SK-N-SH (cell line): ENCODE data around the gene PLCB1. TPM values are rescaled to one million over a fixed set of nuclear protein-coding genes. Genes with fewer than 3 reads are reported as not detected.

Experiments used
- CTCF ChIA-PET: fragments of 300-600, 350-600 bp; formaldehyde crosslinking; extraction: SDS; loops from one replicate; lab custom pipeline; 2021; lab: Yijun Ruan, JAX
- POLR2A ChIA-PET: fragments of 350-600 bp; sonication (Branson Sonifier 250); formaldehyde crosslinking; extraction: SDS; loops from one replicate; lab custom pipeline; 2020; ENCODE audit warnings: antibody characterized with exemption, inconsistent platforms; lab: Yijun Ruan, JAX
- DNase-seq: peaks from one replicate; pipeline ENCODE4 v3.0.0; 2012
- H2AFZ ChIP-seq: fragments of 200-600 bp; sonication (generic); 2 replicates; pipeline ENCODE4 v1.8.1; 2016; ENCODE audit warnings: antibody characterized with exemption, mild to moderate bottlenecking, low read depth
- H3F3A ChIP-seq: fragments of 200-600 bp; sonication (generic); replicated peaks from 2 replicates; pipeline ENCODE3; 2016; ENCODE audit warnings: antibody characterized with exemption, mild to moderate bottlenecking; ENCODE audit not compliant: insufficient read depth
- H3K27ac ChIP-seq, 2 experiments: fragments of 200-500 bp in 1 of 2; fragments of 200-600 bp in 1 of 2; sonication (Bioruptor generic) in 1 of 2; sonication (generic), shearing (Covaris generic) in 1 of 2; 2 replicates each; pipeline versions ENCODE4 v1.5.1 to v1.6.1; 2014 to 2016; ENCODE audit warnings: low read depth in 2 of 2, inconsistent platforms in 1 of 2, low read length in 1 of 2, mild to moderate bottlenecking in 1 of 2, mixed read lengths in 1 of 2
- H3K27me3 ChIP-seq: fragments of 200-600 bp; sonication (generic), shearing (Covaris generic); 2 replicates; pipeline ENCODE4 v1.6.1; 2016; ENCODE audit warnings: mixed run types; ENCODE audit not compliant: insufficient read depth
- H3K36me3 ChIP-seq, 2 experiments: fragments of 200-500 bp in 1 of 2; fragments of 200-600 bp in 1 of 2; sonication (Bioruptor generic) in 1 of 2; sonication (generic) in 1 of 2; replicated peaks in 1 of 2; 2 replicates each; pipeline versions ENCODE3 to v1.5.1; 2014 to 2016; ENCODE audit warnings: low read length in 1 of 2, mild to moderate bottlenecking in 1 of 2; ENCODE audit not compliant: insufficient read depth in 2 of 2, control insufficient read depth in 1 of 2
- H3K4me1 ChIP-seq, 2 experiments: fragments of 200-500 bp in 1 of 2; fragments of 200-600 bp in 1 of 2; sonication (Bioruptor generic) in 1 of 2; sonication (generic), shearing (Covaris generic) in 1 of 2; 2 replicates each; pipeline versions ENCODE4 v1.5.1 to v1.6.1; 2014 to 2016; ENCODE audit warnings: low read depth in 1 of 2, low read length in 1 of 2, mixed run types in 1 of 2; ENCODE audit not compliant: insufficient read depth in 2 of 2, control insufficient read depth in 1 of 2
- H3K4me2 ChIP-seq: fragments of 200-600 bp; sonication (generic), shearing (Covaris generic); 2 replicates; pipeline ENCODE4 v1.6.1; 2017; ENCODE audit warnings: mixed run types
- H3K4me3 ChIP-seq, 2 experiments: fragments of 200-500 bp in 1 of 2; fragments of 200-600 bp in 1 of 2; sonication (Bioruptor generic) in 1 of 2; sonication (generic), shearing (Covaris generic) in 1 of 2; 2 replicates each; pipeline versions ENCODE4 v1.5.1 to v1.8.1; 2014 to 2016; ENCODE audit warnings: low read depth in 2 of 2, inconsistent platforms in 1 of 2, low read length in 1 of 2, mild to moderate bottlenecking in 1 of 2, mixed read lengths in 1 of 2, moderate library complexity in 1 of 2
- H3K79me2 ChIP-seq: fragments of 200-600 bp; sonication (generic); 2 replicates; pipeline ENCODE4 v1.8.1; 2017; ENCODE audit warnings: mild to moderate bottlenecking; ENCODE audit not compliant: insufficient read depth
- H3K9ac ChIP-seq: fragments of 200-600 bp; sonication (generic); 2 replicates; pipeline ENCODE4 v1.6.1; 2017; ENCODE audit warnings: mixed run types
- H3K9me2 ChIP-seq: fragments of 200-600 bp; sonication (generic); 2 replicates; pipeline ENCODE4 v1.6.1; 2017; ENCODE audit warnings: mixed run types
- H3K9me3 ChIP-seq: fragments of 200-600 bp; sonication (generic); 2 replicates; pipeline ENCODE4 v1.6.1; 2017; ENCODE audit warnings: mixed run types, mild to moderate bottlenecking, moderate library complexity
- H4K20me1 ChIP-seq: fragments of 200-600 bp; sonication (generic); 2 replicates; pipeline ENCODE4 v1.6.1; 2017; ENCODE audit warnings: mild to moderate bottlenecking, mixed run types; ENCODE audit not compliant: insufficient read depth
- EZH2phosphoT487 ChIP-seq: fragments of 200-600 bp; sonication (generic); IDR thresholded peaks from 2 replicates; pipeline ENCODE4 v1.6.1; 2017; ENCODE audit warnings: low read depth, mixed run types, mild to moderate bottlenecking, antibody characterized with exemption, moderate library complexity, borderline replicate concordance
- FOXJ3 ChIP-seq: sonication (generic); formaldehyde crosslinking; IDR thresholded peaks from 2 replicates; pipeline ENCODE4 v1.5.1; 2020; ENCODE audit warnings: mild to moderate bottlenecking, missing genetic modification reagents
- GABPA ChIP-seq: IDR thresholded peaks from 2 replicates; pipeline ENCODE4 v1.4.0; 2012; ENCODE audit warnings: low read depth, mild to moderate bottlenecking
- GATA2 ChIP-seq: sonication (generic); formaldehyde crosslinking; IDR thresholded peaks from 2 replicates; pipeline ENCODE4 v1.5.0; 2020; ENCODE audit warnings: mild to moderate bottlenecking, missing genetic modification reagents
- MEF2A ChIP-seq: IDR thresholded peaks from 2 replicates; pipeline ENCODE4 v1.4.0; 2012; ENCODE audit warnings: low read depth, borderline replicate concordance
- MXI1 ChIP-seq: IDR thresholded peaks from 2 replicates; pipeline ENCODE4 v1.6.1; 2012; ENCODE audit warnings: mild to moderate bottlenecking, low read depth, low read length, improper control_type of control experiment
- NRF1 ChIP-seq: IDR thresholded peaks from 2 replicates; pipeline ENCODE4 v1.6.1; 2012; ENCODE audit warnings: low read depth, mild to moderate bottlenecking, low read length
- POLR2AphosphoS5 ChIP-seq: IDR thresholded peaks from 2 replicates; pipeline ENCODE4 v1.6.1; 2012; ENCODE audit warnings: low read depth, low read length
- RXRA ChIP-seq: IDR thresholded peaks from 2 replicates; pipeline ENCODE4 v1.4.0; 2012; ENCODE audit warnings: low read depth, mild to moderate bottlenecking, borderline replicate concordance
- TCF12 ChIP-seq: IDR thresholded peaks from 2 replicates; pipeline ENCODE4 v1.4.0; 2012
- TEAD4 ChIP-seq: IDR thresholded peaks from 2 replicates; pipeline ENCODE4 v1.4.0; 2012; ENCODE audit warnings: mild to moderate bottlenecking, borderline replicate concordance; ENCODE audit not compliant: insufficient read depth
- YY1 ChIP-seq: IDR thresholded peaks from 2 replicates; pipeline ENCODE4 v1.4.0; 2012; ENCODE audit warnings: low read depth, mild to moderate bottlenecking
- WGBS: methylation state at CpG from one replicate; pipeline ENCODE4 v1.1.6; 2017; ENCODE audit warnings: low lambda C conversion rate; 5-methylcytosine and 5-hydroxymethylcytosine counted together
- polyA plus RNA-seq, 3 experiments: library from polyadenylated mRNA; depleted of rRNA; stranded (reverse); fragments of >200 nt; gene quantifications; 2 replicates each; pipeline ENCODE4 v1.2.3, GENCODE V29; 2012
- TF ChIP-seq, protein P1 (sequence below): fragments of 150-350 bp; IDR thresholded peaks from 2 replicates; pipeline ENCODE4 v1.6.1; 2016; ENCODE audit warnings: mild to moderate bottlenecking, low read depth, low read length
- TF ChIP-seq, protein P2 (sequence below): IDR thresholded peaks from 2 replicates; pipeline ENCODE4 v1.6.1; 2012; ENCODE audit warnings: mild to moderate bottlenecking, low read depth, low read length, moderate library complexity
- TF ChIP-seq, protein P3 (sequence below): fragments of 150-350 bp; IDR thresholded peaks from 2 replicates; pipeline ENCODE4 v1.6.1; 2017; ENCODE audit warnings: antibody characterized with exemption, low read length, low read depth, borderline replicate concordance

The PLCB1 gene
- polyA plus RNA-seq, 1 of the 3 experiments (the other 2 are of a cell fraction): 10.5 TPM

GRCh38 chr20:8402798-8403197, 270.7 kb downstream of the PLCB1 start:
- ChIA-PET CTCF (no interaction called here), POLR2A (no interaction called here)
- Histone ChIP-seq H3K36me3 (peaks cover 0 to 2% of the 10 kb centered on the region in 2 experiments), H3F3A (no peaks in the 10 kb centered on the region), H2AFZ (no peak overlapping the region), H3K9ac (no peak overlapping the region), H3K27me3 (no peaks in the 10 kb centered on the region), H3K9me3 (no peaks in the 10 kb centered on the region), H3K9me2 (no peaks in the 10 kb centered on the region), H3K4me3 (no peak overlapping the region), H3K4me1 (peaks cover 0 to 15% of the 10 kb centered on the region in 2 experiments; a peak in 3 of 4 replicates), H3K79me2 (0 out of 2 replicates have a peak, but pooled peaks cover 4% of the 10 kb centered on the region), H4K20me1 (no peaks in the 10 kb centered on the region), H3K27ac (no peak overlapping the region), H3K4me2 (no peak overlapping the region)
- no peak for DNase-seq
- WGBS: 76% methylated on average over 1 of the region's 1 CpG
- no peak for TF ChIP-seq TEAD4
- no peak for TF ChIP-seq MEF2A
- TF ChIP-seq, protein P1, sequence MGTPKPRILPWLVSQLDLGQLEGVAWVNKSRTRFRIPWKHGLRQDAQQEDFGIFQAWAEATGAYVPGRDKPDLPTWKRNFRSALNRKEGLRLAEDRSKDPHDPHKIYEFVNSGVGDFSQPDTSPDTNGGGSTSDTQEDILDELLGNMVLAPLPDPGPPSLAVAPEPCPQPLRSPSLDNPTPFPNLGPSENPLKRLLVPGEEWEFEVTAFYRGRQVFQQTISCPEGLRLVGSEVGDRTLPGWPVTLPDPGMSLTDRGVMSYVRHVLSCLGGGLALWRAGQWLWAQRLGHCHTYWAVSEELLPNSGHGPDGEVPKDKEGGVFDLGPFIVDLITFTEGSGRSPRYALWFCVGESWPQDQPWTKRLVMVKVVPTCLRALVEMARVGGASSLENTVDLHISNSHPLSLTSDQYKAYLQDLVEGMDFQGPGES: no peak
- TF ChIP-seq, protein P2, sequence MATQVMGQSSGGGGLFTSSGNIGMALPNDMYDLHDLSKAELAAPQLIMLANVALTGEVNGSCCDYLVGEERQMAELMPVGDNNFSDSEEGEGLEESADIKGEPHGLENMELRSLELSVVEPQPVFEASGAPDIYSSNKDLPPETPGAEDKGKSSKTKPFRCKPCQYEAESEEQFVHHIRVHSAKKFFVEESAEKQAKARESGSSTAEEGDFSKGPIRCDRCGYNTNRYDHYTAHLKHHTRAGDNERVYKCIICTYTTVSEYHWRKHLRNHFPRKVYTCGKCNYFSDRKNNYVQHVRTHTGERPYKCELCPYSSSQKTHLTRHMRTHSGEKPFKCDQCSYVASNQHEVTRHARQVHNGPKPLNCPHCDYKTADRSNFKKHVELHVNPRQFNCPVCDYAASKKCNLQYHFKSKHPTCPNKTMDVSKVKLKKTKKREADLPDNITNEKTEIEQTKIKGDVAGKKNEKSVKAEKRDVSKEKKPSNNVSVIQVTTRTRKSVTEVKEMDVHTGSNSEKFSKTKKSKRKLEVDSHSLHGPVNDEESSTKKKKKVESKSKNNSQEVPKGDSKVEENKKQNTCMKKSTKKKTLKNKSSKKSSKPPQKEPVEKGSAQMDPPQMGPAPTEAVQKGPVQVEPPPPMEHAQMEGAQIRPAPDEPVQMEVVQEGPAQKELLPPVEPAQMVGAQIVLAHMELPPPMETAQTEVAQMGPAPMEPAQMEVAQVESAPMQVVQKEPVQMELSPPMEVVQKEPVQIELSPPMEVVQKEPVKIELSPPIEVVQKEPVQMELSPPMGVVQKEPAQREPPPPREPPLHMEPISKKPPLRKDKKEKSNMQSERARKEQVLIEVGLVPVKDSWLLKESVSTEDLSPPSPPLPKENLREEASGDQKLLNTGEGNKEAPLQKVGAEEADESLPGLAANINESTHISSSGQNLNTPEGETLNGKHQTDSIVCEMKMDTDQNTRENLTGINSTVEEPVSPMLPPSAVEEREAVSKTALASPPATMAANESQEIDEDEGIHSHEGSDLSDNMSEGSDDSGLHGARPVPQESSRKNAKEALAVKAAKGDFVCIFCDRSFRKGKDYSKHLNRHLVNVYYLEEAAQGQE: no peak
- no peak for TF ChIP-seq MXI1
- no peak for TF ChIP-seq RXRA
- no peak for TF ChIP-seq GABPA
- no peak for TF ChIP-seq EZH2phosphoT487
- TF ChIP-seq FOXJ3 (CRISPR knock-in tag): no peak
- TF ChIP-seq GATA2 (CRISPR knock-in tag): no peak
- TF ChIP-seq POLR2AphosphoS5: no peak
- no peak for TF ChIP-seq YY1
- TF ChIP-seq NRF1: no peak
- TF ChIP-seq TCF12: no peak
- TF ChIP-seq, protein P3, sequence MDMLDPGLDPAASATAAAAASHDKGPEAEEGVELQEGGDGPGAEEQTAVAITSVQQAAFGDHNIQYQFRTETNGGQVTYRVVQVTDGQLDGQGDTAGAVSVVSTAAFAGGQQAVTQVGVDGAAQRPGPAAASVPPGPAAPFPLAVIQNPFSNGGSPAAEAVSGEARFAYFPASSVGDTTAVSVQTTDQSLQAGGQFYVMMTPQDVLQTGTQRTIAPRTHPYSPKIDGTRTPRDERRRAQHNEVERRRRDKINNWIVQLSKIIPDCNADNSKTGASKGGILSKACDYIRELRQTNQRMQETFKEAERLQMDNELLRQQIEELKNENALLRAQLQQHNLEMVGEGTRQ: no peak
